ENCODE results near the gene RASD2.

RASD2 gene

GRCh38 chr22:35582861-35583670 is 42.4 kb downstream of the RASD2 start:
- DNase-seq (ENCODE audit: low read depth in 2 of 2) = peak; percentile 36 to 38

GRCh38 chr22:35586771-35587170 is 46.1 kb downstream of the RASD2 start:
- no peak for DNase-seq (ENCODE audit: low read depth in 2 of 2)

GRCh38 chr22:35587447-35587870 is 46.8 kb downstream of the RASD2 start:
- DNase-seq (ENCODE audit: low read depth in 2 of 2) = no peak

GRCh38 chr22:35587896-35588295 is 47.3 kb downstream of the RASD2 start:
- DNase-seq (ENCODE audit: low read depth in 2 of 2) = no peak

GRCh38 chr22:35589071-35589755 is 48.6 kb downstream of the RASD2 start:
- no peak for DNase-seq (ENCODE audit: low read depth in 2 of 2)

DNA sequence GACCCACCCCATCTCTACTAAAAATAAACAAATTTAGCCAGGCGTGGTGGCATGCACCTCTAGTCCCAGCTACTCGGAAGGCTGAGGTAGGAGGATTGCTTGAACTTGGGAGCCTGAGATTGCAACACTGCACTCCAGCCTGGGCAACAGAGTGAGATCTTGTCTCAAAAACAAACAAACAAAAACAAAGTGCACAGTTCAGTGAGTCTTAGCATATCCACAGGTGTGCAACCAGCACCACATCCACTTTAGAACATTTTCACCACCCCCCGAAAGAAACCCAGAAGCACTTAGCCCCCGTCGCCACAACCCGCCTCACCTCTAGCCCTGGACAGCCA is 49.1 kb downstream of the RASD2 start:
- no peak for DNase-seq (ENCODE audit: low read depth in 2 of 2)

DNA sequence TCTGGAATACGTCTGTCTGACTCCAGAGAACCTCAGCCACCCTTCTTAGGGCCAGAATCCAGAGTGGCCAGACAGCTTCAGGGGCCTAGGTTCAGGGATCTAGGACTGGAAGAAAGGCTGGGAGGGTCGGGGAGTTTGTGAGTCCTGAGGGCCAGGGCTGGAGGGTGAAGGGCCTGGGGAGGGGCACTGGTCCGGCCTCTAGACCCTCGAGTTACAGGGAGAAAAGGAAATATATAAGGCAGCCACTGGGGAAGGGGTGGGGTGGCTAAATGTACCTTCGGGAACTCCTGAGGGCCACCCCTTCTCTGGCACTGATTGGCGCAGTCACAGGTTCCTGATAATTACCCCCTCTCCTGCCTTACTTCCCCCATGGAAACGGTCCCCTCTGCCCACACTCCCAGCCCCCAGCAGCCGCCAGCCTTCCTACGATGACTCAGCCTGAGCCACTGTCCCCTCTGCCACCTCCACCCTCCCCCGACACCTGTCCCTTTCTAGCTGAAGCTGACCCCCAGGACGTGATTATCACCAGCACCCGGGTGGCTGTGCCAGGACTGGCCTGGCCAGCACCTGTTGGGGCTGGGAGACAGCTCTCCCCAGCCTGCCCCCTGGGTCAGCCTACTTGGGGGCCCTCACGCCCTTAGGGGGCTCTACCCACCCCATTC is 50.1 kb downstream of the RASD2 start:
- DNase-seq (ENCODE audit: low read depth in 2 of 2) = no peak

DNA sequence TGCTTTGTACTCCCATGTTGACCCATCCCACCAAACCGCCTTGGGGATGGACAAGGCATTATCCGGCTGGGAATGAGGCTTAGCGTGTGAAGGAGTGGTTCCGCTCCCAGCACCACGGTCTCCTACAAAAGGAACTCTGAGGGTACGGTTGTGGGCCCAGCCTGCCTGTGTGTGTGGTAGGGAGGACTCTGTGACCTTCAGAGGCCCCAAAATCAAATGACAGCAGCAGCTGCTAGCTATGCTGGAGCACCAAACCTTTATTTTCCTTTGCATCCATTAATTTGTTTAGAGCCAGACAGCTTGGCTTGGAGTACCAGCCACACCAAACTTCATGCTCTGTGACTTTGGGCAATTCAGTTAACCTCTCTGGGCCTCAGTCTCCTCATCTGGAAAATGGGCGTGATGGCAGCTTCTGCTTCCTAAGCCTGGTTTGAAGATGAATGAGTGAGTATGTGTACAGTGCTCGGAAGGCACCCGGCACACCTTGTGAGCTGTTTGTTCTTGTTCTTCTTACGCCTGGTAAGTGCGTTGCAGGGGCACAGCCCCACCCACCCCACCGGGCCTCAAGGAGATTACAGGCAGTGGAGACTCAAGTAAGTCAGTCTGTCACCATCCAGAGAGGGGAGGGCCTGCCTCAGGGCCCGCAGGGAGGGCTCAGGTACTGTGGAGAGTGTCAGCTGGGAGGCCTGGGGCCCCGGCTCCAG is 51.2 kb downstream of the RASD2 start:
- no peak for DNase-seq (ENCODE audit: low read depth in 2 of 2)

GRCh38 chr22:35592418-35592967 is 51.9 kb downstream of the RASD2 start:
- no peak for DNase-seq (ENCODE audit: low read depth in 2 of 2)

DNA sequence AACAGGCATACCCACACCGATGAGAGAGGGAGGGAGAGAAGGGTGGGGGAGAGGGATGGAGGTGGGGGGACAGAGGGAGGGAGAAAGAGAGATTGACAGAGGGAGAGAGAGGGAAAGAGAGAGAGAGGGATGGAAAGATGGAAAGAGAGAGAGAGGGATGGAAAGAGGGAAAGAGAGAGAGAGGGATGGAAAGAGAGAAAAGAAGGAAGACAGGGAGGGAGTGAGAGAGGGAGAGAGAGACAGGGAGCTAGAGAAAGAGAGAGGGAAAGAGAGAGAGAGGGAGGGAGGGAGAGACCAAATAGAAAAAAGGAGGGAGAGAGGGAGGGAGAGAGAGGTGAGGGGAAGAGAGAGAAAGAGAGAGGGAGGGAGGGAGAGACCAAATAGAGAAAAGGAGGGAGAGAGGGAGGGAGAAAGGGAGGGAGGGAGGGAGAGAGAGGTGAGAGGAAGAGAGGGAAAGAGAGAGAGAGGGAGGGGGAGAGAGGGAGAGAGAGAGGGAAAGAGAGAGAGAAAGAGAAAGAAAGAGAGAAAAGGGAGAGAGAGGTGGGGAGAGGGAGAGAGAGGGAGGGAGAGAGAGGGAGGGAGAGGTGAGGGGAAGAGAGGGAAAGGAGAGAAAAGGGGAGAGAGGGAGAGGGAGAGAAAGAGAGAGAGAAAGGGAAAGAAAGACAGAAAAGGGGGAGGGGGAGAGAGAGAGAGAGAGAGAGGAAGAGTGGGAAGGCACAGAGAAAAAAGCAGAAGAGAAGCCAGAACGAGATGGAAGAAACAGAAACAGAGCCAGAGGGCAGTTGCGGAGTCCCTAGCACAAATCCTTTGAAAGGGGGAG is 52.6 kb downstream of the RASD2 start:
- no peak for DNase-seq (ENCODE audit: low read depth in 2 of 2)

GRCh38 chr22:35593891-35594470 is 53.4 kb downstream of the RASD2 start:
- no peak for DNase-seq (ENCODE audit: low read depth in 2 of 2)

GRCh38 chr22:35594686-35595085 is 54.1 kb downstream of the RASD2 start:
- DNase-seq (ENCODE audit: low read depth in 2 of 2) = no peak

DNA sequence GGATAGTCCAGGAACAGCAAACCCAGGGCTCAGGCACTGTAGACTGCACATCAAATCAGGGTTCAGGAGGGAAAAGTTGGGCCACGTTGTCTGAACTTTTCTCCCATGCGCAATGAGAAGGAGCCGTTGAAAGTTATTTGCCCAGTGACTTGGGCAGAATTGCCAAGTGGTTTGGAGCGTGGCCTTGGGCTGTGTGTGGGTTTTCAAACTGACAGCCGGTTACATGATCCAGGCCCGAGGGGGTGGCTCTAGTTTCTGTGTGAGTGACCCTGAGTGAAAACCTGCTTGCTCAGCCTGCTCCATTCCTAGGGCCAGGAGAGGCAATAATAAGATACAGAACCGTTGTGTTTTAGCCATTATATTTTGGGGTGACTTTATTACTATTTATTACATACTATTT is 56.2 kb downstream of the RASD2 start:
- no peak for DNase-seq (ENCODE audit: low read depth in 2 of 2)

DNA sequence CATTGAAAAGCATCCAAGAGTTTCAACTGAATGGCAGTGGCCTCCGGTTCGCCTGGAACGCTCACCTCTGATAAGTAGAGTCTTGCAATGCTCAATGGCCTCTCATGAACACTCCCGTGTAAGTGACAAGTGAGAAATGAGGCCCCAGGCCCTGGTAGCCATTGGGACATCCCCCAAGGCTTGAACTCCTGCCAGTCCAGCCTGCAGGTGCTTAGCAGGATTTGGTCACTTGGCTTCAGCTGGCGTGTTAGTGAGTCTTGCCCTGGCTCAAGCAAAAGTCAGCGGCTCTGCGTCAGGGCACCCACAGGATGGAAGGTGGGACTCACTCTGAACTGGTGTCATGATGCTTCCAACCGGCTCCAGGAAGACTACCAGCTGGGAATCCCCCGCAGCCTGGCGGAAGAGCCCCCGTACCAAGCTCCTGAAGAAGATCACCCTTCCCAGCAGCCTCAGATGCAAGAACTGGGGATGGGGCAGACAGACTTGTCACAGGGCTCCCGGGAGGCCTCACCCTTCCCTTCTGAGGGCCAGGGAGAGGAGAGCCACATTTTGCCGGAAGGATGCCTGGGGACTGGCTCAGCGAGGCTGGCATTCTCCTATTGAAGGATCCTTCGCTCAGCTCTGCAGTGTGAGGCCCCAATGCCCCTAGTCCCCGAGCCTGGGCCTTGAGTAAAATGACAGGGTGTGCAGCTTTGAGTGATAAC is 57.2 kb downstream of the RASD2 start:
- no peak for DNase-seq (ENCODE audit: low read depth in 2 of 2)

- no peak for DNase-seq (ENCODE audit: low read depth in 2 of 2)
These were observed 57.7 kb downstream of the RASD2 start for GRCh38 chr22:35598396-35598710.

GRCh38 chr22:35599364-35599763 is 58.7 kb downstream of the RASD2 start:
- DNase-seq (ENCODE audit: low read depth in 2 of 2) = no peak

DNA sequence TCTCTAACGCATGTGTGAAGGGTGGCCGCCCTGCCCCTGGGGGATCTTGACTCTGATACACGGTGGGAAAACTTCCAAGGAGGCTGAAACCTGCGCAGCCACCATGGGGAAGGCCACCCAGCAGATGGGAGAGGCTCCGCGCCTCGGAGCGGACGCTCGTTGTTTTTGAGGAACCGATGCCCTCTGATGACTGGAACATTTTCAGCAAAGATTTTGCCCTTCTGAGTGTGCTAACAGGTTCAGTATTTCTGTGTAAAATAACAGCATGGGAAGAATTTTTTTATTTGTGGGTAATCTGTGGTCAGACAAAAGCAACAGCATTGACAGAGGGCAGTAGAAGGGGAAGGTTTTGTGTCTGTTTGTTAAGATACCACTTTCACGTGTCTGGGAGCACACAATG is 59.8 kb downstream of the RASD2 start:
- DNase-seq (ENCODE audit: low read depth in 2 of 2) = no peak

DNA sequence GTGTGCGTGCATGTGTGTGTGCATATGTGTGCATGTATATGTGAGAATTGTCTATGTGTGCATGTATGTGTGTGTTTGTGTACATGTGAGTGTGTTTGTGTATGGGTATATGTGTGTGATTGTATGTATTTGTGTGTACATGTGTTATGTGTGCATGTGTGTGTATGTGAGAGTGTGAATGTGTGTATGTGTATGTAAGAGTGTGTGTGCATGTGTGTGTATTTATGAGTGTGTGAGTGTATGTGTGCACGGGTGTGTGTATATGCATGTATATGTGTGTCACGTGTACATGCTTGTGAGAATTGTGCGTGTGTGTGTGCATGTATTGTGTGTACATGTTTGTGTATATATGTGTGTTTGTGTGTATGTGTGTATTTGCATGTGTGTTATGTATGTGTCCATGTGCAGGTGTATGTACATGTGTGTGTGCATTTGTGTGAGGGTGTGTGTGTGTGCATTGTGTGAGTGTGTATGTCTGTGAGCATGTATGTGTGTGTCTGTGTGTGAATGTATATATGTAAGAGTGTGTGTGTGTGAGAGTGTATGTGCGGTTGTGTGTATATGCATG is 60.5 kb downstream of the RASD2 start:
- DNase-seq (ENCODE audit: low read depth in 2 of 2) = no peak

GRCh38 chr22:35601743-35602615 is 61.3 kb downstream of the RASD2 start:
- no peak for DNase-seq (ENCODE audit: low read depth in 2 of 2)
